ENCODE measurements around the gene SP100. TPM values are rescaled to one million over a fixed set of nuclear protein-coding genes. Genes with fewer than 3 reads are reported as not detected.

The SP100 gene
- total and polyA plus RNA-seq, 2 of the 4 experiments (the other 2 are of a cell fraction), result 50.6 to 69.0 TPM

- H3K9ac ChIP-seq (ENCODE audit: low read depth, low read length), result no peak overlapping the region
- no peaks in the 10 kb centered on the region for H3K27me3 ChIP-seq (ENCODE audit: control insufficient read depth, insufficient read depth, low read length)
- no peak overlapping the region for H3K4me2 ChIP-seq (ENCODE audit: low read depth, low read length)
- no peaks in the 10 kb centered on the region for H3K79me1 ChIP-seq (ENCODE audit: low read depth in 1 of 2, low read length in 2 of 2)
- H3K23ac ChIP-seq (ENCODE audit: low read depth, low read length), result no peak overlapping the region
- BruUV-seq (replicated peaks), result no TSS peak
- no peak overlapping the region for H4K8ac ChIP-seq (ENCODE audit: low read depth in 2 of 2, low read length in 2 of 2)
- no peaks in the 10 kb centered on the region for H3K9me1 ChIP-seq (ENCODE audit: insufficient read depth, low read length)
- H3K18ac ChIP-seq (ENCODE audit: low read depth, low read length), result no peak overlapping the region
- no peak overlapping the region for H3K56ac ChIP-seq (ENCODE audit: extremely low read depth, insufficient read depth, low read length)
- no peak overlapping the region for H2BK5ac ChIP-seq (ENCODE audit: low read depth, low read length, poor library complexity, severe bottlenecking)
- H3K4ac ChIP-seq (ENCODE audit: low read depth, low read length), result no peak overlapping the region
- dilution Hi-C loops (cut with HindIII; ENCODE audit: low sequenced_read_pairs, unreplicated experiment), result no loop called here
- in situ Hi-C loops (cut with MboI; ENCODE audit: low sequenced_read_pairs), result no loop called here
- H4K5ac ChIP-seq (ENCODE audit: low read depth, low read length), result no peak overlapping the region
- H4K91ac ChIP-seq (ENCODE audit: insufficient read depth, low read depth, low read length), result no peak overlapping the region
- H3K27ac ChIP-seq (ENCODE audit: insufficient read depth, low read length), result no peak overlapping the region
- H2AK9ac ChIP-seq (replicated peaks; ENCODE audit: low read depth, low read length, poor library complexity), result no peak overlapping the region
- no peaks in the 10 kb centered on the region for H3K36me3 ChIP-seq (ENCODE audit: control insufficient read depth, insufficient read depth, low read length)
- intact Hi-C loops (cut with micrococcal nuclease), result no loop called here
- no peaks in the 10 kb centered on the region for H3K9me3 ChIP-seq (ENCODE audit: control insufficient read depth, insufficient read depth, low read length)
- CTCF ChIA-PET, result no interaction called here
- H4K20me1 ChIP-seq (ENCODE audit: insufficient read depth, low read length), result no peaks in the 10 kb centered on the region
- no peak overlapping the region for H2BK15ac ChIP-seq (ENCODE audit: low read depth, low read length)
- no peak for TF ChIP-seq MAZ (IDR thresholded peaks at IDR 0.05; ENCODE audit: borderline replicate concordance, low read depth, low read length)
- no peak for TF ChIP-seq MAFK (IDR thresholded peaks at IDR 0.05; ENCODE audit: low read depth, low read length)
- no peak for TF ChIP-seq POLR2A (IDR thresholded peaks at IDR 0.05; ENCODE audit: low read depth, low read length)
- H2AFZ ChIP-seq (replicated peaks; ENCODE audit: low read length, poor library complexity), result no peak overlapping the region
- H3K4me3 ChIP-seq (ENCODE audit: insufficient read depth, low read depth, low read length), result no peak overlapping the region
- no peak overlapping the region for H2BK120ac ChIP-seq (ENCODE audit: low read depth, low read length)
- 0 out of 2 replicates have a peak, but pooled peaks cover 1% of the 10 kb centered on the region for H3K4me1 ChIP-seq (ENCODE audit: control insufficient read depth, insufficient read depth, low read length)
- H3K14ac ChIP-seq (replicated peaks; ENCODE audit: low read depth, low read length), result no peak overlapping the region
- ATAC-seq (ENCODE audit: low read depth), result no peak
- WGBS, 2 experiments (ENCODE audit: extremely low coverage in 2 of 2, insufficient read length in 1 of 2), result 80% methylated on average over 1 of the region's 3 CpGs; no CpG with 5 or more reads in 1 of the 2 experiments
- H2AK5ac ChIP-seq (ENCODE audit: low read depth, low read length), result no peak overlapping the region
- no peak overlapping the region for H2BK20ac ChIP-seq (ENCODE audit: low read depth, low read length)
- POLR2A ChIA-PET (ENCODE audit: unreplicated experiment), result no interaction called here
- no peak for DNase-seq
Observed at GRCh38 chr2:230589497-230590015, 173.6 kb downstream of the SP100 start.
